GM19372 (cell line): Measurements from ENCODE around the gene MYH7.
"Not testable (repeated sequence)": the region's sequence is repeated elsewhere in the genome, so short reads cannot be mapped to it uniquely, and the experiment has no call there.

ENCODE experiments used
- ATAC-seq: cut with Tn5 transposase; IDR thresholded peaks from one replicate; pipeline ENCODE4 v1.9.1; 2021; ENCODE audit warnings: mild to moderate bottlenecking, low read depth, moderate library complexity; ENCODE audit not compliant: unreplicated experiment

MYH7 gene

DNA sequence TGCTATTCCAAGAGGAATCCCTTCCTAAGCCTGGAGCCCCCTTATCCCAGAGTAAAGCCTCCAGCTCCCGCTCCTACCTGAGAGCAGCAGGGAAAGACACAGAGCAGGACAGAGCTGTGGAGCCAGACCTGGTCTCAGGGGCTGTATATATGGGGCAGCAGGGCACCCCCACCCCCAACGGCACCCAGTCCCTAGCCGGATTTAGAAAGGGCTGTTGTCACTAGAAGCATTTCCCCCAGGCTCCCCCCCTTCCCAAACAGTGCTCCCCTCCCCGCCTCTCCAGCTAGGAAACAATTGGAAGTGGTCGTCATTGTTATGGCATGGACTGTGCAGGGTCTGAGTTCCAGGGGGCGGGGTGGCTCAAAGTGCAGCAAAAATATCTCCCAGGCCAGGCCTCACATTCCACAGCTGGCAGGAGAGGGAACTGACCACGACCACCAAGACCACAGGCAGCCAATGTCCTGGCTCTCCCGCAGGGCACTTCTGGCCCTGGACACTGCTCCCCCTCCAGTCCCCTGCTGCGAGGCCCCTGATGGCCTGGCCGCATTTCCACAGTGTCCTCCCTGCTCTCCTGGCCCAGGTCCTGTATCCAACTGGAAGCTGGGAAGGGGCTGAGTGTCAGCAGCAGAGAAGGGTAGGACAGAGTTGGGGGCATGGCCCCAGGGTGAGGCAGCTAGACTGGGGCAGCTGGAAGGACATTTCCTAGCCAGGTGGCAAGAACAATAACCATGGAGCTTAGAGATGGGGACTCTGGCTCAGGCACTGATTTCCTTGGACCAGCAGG is at the start of gene MYH7:
MYH7 (minus strand) TSS at position 118 of the 784 bp plus-strand sequence. CDS start 1,928 bp downstream, outside the sequence.
- no peak for ATAC-seq

DNA sequence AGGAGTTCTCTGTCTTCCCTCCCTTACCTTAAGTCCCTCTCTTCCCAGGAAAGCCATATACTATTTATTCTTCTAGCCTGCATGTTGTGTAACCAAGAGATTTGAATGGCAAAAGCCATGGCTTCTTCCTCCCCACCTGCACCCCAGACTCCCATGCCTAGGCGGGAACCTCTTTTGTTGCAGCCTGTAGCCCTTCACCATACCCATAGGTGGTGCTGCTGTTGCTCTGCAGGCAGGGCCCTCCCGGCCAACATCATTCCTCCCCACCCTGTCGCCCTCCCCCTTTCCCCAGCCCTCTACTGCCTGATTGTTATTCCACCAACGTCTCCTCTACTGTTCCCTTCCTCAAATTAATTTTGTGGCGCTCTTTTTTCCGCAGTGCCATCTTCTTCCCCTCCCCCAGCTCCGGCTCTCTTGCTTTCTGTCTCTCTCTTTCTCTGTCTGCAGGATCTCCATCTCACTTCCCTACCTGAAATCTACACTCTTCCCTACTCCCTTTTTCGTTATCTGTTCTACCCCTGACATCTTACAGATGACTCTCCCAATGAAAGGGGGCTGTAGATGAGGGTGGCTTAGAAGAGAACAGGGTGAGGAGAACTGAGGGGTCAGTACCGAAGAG is 47.9 kb upstream of the MYH7 start:
- ATAC-seq: no peak

DNA sequence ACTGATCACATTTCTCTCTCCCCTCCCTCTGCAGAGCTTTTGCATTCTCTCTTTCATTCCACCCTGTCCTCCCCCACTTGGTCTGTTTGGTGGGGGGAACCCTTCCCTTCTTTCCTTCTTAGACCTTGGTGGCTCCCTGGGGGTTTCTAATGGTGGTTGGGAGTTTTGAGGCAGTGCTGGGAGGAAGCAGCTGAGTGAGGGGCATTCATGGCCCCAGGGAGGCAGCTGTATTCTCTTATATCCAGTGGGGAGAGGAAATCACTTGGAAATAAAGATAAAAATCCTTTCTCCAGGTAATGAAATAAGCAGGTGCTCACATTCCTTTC is 47.3 kb upstream of the MYH7 start:
- no peak for ATAC-seq

DNA sequence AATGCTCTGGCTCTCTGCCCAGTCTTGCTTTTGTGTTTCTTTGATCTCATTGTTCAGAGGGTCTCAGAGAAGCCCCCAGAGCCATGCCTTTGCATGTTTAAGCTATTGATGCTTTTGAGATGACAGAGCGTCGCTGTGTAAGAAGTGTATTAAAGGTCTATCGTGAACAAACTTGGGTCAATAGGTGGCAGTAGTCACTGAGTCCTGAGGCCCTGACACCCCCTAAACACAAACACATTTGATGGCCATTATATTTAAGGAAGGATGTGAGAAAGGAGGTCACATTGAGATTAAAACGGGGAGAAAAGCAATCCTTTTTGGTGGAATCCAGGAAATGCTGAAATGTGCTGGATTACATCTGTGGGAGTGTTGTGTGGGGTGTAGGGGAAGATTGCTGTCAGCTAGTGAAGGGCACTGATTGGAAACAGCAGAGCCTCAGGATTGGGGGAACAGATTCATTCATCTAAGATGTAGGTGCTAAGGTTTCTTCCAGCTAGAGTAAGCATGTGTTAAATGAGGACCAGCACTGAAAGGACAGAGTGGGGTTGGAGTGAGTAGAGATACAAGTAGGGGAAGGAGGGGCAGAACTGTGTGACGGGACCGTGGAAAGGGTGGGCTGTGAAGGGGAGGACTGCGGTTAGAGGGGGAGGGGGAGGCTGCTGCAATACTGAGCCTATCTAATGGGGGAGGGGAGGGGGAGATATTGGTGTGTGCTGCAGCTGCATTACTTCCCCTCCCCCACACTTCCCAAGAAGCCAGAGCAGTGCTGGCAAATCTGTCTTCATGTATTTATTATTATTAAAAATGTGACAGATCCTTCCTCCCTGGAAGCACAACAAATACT is 46.7 kb upstream of the MYH7 start:
- ATAC-seq: no peak

DNA sequence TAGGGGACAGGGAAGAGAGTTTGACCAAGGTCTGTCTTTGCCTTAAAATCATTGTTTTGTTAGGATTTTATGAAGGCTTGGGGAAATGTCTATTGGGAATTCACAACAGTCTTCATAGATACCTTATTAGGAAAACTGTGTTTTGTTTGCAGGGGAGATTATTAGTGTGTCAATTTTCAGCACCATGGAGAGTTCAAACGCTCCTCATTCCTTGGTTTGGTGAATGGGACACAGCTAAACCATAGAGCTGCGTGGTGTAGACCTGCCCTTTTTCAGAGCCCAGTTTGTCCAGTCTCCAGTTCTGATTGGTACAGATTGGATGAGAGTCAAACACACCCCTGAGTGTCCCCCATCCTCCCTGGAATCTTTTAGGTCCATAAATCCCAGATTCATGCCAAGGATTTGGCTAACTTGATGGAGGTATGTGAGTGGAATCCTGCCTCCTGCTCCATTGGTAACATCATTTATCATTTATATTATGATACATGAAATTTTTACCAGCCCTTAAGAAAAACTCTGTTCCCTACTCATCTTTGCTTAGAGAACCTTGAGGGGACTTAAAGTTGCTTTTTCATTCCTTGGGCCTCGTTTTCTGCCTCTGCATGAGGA is 46.0 kb upstream of the MYH7 start:
- ATAC-seq: no peak

DNA sequence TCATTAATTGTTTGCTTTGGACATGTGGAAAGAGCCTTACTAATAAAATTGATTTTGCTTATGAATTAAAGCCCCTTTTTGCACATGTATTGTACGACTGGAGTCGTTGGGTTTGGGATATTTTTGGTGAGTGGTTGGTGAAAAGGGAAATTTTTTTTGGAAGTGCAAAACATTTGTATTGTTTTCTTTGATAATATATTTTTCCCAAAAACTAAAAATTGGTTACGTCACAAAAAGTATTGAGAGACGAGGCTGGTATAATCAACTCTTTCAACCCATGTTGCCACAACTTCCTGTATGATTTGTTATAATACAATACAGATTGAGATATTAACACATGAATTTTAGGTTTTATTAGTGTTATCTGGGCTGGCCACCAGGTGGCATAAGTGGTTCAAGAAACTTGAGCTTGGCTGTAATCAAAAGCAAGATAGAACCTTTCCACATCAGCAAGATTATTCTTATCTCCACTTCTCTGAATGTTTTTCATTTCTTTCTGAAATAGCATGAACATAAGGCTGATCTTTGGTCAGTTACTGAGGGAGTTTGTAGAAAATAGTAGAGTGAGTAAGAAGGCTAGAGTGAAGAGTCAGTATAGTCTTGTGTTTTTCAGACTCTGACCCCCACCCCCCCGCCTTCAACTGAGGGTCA is 42.8 kb upstream of the MYH7 start:
- ATAC-seq: no peak

DNA sequence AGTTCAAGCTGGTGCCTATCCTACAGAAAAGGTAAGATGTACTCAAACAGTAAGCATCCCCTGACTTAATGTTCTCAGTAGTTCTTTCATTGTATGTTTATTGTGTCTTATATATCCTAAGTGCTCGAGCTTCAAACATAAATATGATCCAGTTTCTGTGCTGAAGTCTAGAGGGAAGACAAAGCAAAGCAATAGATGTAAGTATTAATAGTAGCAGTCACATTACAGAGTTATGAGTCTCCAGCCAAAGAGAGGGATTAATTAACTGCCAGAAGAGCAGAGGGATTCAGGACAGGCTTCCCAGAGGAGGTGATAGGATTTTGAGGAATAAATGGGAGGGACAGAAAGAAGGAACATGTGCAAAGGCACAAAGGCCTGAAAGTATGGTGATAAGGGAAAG is 35.5 kb upstream of the MYH7 start:
- ATAC-seq: no peak

DNA sequence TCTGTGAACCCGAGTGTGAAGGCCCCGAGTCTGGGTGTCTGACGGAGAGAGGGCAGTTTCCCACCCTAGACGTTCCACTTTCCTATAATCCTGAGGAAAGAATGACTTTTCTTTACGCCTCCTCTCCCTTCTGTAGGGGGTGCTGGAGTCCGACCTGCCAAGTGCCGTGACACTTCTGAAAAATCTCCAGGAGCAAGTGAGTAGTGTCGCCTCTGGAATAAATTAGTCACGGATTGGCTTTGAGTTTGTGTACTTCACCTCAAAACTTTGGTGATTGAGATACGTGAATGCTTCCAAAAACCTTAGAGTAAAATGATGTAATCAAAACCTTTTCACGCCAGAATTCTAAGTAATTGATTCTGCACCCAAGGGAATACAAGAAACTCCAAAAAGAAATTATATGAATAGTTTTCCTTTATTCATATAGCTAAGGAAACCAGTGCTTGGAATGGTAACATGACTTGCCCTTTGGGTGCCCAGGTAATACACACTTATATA is 34.5 kb upstream of the MYH7 start:
- ATAC-seq: no peak

DNA sequence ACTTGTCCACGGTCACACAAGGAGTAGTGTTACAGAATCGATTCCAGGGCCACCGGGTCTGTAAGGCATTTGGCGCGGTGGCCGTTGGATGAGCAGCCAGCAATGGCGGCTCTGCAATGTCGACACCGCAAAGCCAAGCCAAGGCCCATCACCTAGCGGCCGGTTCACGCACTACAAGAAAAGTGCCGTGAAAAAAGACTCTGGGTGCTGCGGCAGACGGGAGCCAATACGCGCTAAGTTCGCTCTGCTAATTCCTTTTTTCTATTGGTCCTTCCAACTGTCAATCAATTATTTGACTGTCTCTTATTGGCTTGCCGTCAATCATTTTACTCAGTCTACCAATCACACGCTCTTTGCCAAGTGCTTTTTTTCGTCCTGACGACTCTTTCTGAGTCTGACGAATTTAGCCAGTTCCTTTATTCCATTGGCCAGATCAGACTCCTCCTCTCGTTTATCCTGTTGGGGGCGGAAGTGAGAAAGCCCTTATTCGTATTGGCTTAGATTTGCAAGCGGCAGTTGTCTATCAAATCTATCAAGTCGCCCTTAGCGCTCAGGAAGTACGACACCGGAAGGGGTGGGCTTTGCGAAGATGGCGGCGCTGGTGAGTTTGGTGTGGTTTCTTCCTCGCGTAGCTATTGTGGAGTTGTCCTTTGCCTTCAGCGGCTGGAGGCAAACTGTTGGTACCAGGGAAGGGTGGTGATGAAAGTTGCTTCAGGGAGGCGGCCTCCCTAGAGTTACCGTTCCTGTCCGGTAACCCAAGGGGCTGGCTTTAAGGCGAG is 33.9 kb upstream of the MYH7 start, which contains the start of gene NGDN:
NGDN (plus strand) TSS at position 577 of the 779 bp plus-strand sequence; CDS start at position 590, 13 bp downstream.
- ATAC-seq: peak; percentile 94

DNA sequence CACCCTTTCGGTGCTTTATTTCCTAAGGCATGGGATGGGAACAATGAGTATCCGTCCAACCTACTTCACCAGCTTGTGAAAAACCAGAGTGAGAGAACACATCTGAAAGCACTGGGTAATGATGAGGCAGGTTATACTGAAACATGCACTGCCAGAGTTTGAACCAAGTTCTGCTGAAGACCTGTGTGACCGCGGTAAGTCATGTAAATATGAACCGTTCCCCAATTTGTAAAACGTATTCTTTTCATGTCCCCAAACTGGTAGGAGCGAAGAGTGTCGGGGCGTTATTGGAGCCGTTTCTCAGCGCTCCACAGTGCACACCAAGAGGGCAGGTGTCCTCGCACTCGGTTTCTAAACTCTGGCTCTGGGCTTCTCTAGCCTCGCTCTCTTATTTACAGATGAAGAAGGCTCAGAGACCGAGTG is 33.3 kb upstream of the MYH7 start:
- ATAC-seq: no peak

DNA sequence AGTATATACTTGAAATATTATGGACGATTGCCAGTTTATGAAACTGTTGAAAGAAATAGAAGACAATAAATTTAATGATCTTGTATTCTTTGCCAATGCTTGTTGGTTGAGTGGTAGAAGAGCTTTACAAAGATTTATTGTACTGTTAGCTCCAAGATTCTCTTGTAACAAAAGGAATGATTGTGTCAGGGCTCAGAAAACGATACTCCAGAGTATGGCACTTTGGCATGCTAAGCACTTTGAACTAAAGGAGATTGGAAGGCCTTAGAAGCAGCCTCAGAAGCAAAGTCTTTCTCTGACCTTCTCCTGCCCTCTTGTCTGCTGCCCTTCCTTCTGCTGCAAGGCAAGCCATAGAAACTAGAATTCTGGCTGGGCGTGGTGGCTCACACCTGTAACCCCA is 29.8 kb upstream of the MYH7 start:
- no peak for ATAC-seq

DNA sequence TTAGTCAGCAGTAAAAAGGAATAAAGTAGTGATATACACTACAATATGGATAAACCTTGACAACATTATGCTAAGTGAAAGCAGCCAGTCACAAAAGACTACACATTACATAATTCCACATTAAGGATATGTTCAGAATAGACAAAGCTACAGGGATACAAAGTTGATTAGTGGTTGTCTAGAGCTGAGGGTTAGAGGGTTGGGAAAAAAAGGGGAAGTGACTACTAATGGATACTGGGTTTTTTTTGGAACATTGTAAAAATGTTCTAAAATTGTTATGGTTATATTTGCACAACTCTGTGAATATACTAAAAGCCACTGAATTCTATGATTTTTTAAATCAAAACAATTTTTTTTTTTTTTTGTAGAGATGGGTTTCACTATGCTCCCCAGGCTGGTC is 29.2 kb upstream of the MYH7 start:
- no peak for ATAC-seq

DNA sequence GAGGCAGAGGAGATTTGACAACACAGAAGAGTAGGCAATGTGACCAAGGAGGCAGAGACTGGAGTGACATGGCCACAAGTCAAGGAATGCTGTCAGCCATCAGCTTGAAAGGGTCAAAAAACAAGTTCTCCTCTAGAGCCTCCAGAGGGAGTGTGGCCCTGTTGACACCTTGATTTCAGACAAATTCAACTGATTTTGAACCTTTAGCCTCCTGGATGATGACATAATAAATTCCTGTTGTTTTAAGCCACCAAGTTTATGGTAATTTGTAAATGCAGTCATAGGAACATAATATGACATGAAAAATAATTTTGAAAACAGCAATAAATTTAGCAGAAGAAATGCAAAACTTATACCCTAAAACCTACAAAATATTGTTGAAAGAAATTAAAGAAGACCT is 25.5 kb upstream of the MYH7 start:
- no peak for ATAC-seq

DNA sequence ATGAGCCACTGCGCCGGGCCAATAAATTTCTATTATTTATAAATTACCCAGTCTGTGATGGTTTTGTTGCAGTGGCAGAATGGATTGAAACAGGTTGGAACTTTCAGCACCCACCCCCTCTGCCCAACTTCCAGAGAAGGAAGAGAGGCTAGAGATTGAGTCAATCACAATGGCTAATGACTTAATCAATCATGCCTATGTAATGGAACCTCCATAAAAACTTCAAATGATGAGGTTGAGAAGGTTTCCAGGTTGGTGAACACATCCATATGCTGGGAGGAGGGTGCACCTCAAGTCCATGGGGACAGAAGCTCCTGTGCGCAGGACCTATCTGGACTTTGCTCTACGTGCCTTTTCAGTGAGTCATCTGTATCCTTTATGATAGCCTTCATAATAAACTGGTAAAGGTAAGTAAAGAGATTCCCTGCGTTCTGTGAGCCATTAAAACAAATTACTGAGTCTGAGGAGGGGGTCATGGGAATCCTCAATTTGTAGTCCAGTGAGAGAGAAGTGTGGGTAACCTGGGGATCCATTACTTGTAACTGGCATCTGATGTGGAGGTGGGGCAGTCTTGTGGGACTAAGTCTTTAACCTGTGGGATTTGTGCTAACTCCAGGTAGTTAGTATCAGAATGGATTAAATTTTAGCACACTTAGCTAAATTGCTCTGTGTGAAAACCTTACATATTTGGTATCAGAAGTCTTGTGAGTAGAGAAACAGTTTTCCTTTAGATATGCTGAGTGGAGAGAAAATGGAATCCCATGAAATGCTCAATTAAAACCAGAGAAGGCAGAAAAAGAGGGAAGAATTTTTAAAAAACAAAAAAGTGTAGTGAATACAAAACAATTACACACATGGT is 22.4 kb upstream of the MYH7 start:
- ATAC-seq: no peak

DNA sequence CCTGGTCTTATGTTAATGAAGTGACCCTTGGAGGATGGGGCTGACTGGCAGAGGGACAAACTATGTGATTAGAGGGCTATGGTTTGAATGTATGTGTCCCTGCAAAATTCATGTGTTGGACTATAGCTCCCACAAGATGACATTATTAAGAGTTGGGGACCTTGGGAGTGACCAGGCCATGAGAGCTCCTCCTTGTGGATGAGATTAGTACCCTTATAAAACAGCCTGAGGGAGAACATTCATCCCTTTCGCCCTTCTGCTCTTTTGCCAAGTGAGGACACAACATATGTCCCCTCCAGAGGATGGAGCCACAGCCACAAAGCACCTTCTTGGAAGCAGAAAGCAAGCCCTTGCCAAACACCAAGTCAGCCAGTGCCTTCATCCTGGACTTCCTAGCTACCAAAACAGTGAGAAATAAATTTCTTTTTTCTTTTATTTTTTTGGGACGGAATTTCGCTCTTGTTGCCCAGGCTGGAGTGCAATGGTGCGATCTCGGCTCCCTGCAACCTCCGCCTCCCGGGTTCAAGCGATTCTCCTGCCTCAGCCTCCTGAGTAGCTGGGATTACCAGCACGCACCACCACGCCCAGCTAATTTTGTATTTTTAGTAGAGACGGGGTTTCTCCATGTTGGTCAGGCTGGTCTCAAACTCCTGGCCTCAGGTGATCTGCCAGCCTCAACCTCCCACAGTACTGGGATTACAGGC is 21.6 kb upstream of the MYH7 start:
- not testable (repeated sequence) for ATAC-seq

DNA sequence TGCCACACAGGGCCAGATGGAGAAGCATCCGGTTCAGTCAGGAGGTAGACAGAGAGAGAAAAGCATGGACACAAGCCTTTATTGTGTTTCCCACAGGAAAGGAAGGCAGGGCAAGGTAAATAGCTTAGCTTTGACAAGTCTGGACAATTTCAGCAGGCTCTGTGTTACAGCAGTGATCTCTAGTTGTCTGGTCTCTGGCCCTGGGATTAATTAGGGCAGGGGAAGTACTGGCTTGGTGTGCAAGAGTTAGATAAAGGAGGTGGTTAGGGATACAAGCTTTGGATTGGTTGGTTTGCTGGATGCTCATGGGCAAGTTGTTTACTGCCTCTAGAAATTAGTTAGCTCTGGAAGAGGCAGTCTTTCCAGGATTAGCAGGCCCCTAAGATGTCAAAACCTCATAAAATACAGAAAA is 19.0 kb upstream of the MYH7 start:
- no peak for ATAC-seq

DNA sequence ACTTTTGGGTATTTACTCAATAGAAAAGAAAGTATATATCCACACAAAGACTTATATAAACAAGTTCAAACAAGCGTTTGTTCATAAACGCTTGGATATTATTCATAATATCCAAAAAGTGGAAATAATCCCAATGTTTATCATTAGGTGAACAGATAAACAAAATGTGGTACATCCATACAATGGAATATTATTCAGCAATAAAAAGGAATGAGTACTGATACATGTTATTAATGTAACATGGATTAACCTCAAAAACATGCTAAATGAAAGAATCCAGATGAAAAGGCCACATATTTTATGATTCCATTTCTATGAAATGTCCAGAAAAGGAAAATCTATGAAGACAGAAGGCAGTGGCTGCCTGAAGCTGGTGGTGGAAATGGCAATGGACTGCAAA is 16.8 kb upstream of the MYH7 start:
- no peak for ATAC-seq

DNA sequence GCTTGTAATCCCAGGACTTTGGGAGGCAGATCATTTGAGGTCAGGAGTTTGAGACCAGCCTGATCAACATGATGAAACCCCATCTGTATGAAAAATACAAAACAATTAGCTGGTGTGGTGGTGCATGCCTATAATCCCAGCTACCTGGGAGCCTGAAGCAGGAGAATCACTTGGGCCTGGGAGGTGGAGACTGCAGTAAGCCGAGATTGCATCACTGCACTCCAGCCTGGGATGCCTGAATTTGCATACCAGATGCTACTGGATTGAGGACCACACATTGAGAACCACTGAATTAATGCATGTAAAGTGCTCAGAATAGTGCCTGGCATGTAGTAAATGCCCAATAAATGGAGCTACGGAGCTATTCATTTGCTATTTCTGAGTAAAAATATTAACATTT is 14.9 kb upstream of the MYH7 start:
- ATAC-seq: no peak
